Loucy (cell line): Measurements from ENCODE around the gene GAPT.

Experiments
- CTCF ChIP-seq: fragments of 200-600 bp; sonication (generic); conservative IDR thresholded peaks from 2 replicates; pipeline ENCODE4 v1.5.1; 2014; ENCODE audit warnings: mild to moderate bottlenecking, antibody characterized with exemption, low read length
- EZH2phosphoT487 ChIP-seq: fragments of 200-600 bp; IDR thresholded peaks from 2 replicates; pipeline ENCODE4 v1.6.1; 2018; ENCODE audit warnings: antibody characterized with exemption, mild to moderate bottlenecking, moderate library complexity, borderline replicate concordance

GRCh38 chr5:58545912-58546311 is 54.7 kb downstream of the GAPT start:
- no peak for TF ChIP-seq CTCF
- no peak for TF ChIP-seq EZH2phosphoT487
